Myocyte (in vitro differentiated cells): Measurements from ENCODE around the gene ZFYVE26. TPM values are rescaled to one million over a fixed set of nuclear protein-coding genes. Genes with fewer than 3 reads are reported as not detected.

Experiments used
- DNase-seq: peaks from one replicate; pipeline ENCODE4 v3.0.0-alpha.2; 2012; ENCODE audit warnings: low read depth
- total RNA-seq: library from RNA; depleted of rRNA; stranded (reverse); fragments of >200 nt; gene quantifications from 2 replicates; pipeline ENCODE4 v1.2.3, GENCODE V29; 2014

Gene ZFYVE26
- total RNA-seq, 1 donor from 2014 or later, result 21.9 TPM

- no peak for DNase-seq
Observed at GRCh38 chr14:67817750-67818438, 1.5 kb upstream of the ZFYVE26 start.

- DNase-seq, result peak; percentile 22
Observed at GRCh38 chr14:67815573-67816225, 691 bp downstream of the ZFYVE26 start.

GRCh38 chr14:67814821-67815220, 1.6 kb downstream of the ZFYVE26 start:
- DNase-seq, result no peak

GRCh38 chr14:67806246-67806645, 10.1 kb downstream of the ZFYVE26 start:
- no peak for DNase-seq

- no peak for DNase-seq
Observed at GRCh38 chr14:67800743-67801142, 15.6 kb downstream of the ZFYVE26 start.

GRCh38 chr14:67798731-67799130, 17.7 kb downstream of the ZFYVE26 start:
- no peak for DNase-seq

- DNase-seq, result peak; percentile 6
Observed at GRCh38 chr14:67787673-67788072, 28.7 kb downstream of the ZFYVE26 start.

- DNase-seq, result no peak
Observed at GRCh38 chr14:67785270-67786109, 30.9 kb downstream of the ZFYVE26 start.

DNA sequence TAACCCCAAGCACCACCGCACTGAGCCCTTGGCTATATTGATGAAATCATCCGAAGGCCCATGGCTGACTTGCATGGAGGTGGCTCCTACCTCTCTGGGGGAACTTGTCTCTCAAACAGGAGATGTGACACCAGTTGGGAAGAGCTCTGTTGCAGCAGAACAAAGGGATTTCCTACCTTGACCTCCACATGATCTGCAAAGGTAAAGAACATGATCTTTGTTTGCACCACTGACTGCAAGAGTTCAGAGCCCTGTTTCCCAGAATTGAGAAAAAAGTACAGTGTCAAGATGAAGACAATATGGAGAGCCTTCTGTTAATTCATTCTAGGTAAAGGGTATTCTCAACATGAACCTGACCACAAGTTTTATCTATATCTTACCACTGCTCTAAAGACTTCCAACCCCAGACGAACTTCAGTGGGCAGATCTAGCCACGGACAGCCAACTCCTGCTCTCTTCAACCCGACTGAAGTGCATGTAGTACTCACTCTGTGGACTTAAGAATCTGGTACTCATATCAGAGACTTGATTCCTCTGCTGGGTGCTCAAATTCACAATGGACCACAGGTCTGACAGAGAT, 32.1 kb downstream of the ZFYVE26 start:
- DNase-seq, result no peak

DNA sequence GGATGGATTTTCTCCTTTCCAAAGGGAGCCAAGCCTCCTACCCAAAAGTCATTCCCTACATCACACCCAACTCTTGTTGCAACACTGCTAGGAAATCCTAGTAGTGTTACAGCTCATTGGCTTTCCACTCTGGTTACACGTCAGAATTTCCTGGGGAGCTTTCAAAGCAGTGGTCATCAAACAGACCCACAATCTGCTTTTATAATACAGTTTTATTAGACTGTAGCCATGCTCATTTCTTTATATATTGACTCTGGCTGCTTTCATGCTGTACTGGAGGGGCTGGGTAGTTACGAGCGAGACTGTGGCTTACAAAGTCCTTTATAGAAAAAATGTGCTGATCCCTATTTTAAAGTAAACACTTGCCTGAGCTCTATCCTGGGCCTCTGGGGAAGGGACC, 34.3 kb downstream of the ZFYVE26 start:
- no peak for DNase-seq

DNA sequence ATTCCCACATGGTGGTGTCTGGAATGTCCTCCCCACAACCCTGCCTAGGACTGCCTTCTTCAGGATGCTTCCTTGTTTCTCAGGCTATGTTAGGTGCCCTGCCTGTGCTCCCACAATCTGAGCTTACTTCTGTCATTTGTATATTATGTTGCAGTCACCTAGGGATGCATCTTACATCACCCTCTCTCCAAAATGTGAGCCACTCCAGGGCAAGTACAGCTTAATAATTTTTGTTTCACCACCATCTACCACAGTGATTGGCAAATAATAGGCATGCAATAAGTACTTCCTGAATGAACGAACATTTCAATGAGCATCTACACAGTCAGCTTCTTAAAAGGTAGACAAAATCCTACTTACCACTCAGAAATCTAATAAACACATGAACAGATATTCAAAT, 37.6 kb downstream of the ZFYVE26 start:
- no peak for DNase-seq

GRCh38 chr14:67776653-67777322, 39.6 kb downstream of the ZFYVE26 start:
- no peak for DNase-seq

DNA sequence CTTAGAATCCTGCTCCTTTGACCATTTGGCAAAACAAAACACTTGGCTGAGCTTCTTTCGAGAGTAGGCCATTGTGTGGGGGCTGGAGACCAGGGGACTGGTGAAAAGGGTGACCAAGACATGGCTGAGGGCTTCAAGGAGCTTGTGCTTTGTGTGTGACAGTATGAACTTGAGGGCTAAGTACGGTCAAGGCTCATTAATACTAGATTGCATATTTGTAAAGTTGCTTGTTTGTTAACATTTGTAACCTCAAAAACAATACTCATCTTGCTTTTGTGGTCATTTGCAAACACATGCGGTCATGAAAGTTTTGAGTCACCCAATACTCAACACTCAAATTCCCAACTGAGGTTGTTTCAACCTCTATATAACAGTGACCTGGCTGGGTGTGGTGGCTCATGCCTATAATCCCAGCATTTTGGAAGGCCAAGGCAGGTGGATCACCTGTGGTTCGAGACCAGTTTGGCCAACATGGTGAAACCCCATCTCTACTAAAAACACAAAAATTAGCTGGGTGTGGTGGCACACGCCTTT, 42.5 kb downstream of the ZFYVE26 start:
- DNase-seq, result no peak

DNA sequence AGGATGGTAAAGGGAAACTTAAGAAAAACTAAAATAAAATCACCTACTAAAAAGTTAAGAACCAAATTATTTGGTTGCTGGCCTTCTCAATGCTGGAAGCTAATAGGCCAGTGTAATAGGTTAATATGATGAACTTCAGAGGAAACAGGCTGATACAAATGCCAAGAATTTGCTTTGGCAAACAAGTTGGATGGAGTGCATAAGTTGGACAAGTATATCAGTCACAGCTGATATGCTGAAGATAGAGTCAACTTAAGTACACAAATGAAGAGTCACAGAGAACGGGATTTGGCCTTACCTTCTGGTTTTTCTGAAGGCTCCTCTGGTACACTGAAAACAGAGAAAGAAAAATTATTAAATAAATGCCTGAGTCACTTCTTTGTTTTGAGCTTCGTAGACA, 48.2 kb downstream of the ZFYVE26 start:
- no peak for DNase-seq

- DNase-seq, result no peak
Observed at GRCh38 chr14:67766035-67766680, 50.2 kb downstream of the ZFYVE26 start.

- no peak for DNase-seq
Observed at GRCh38 chr14:67765192-67765834, 51.1 kb downstream of the ZFYVE26 start.

DNA sequence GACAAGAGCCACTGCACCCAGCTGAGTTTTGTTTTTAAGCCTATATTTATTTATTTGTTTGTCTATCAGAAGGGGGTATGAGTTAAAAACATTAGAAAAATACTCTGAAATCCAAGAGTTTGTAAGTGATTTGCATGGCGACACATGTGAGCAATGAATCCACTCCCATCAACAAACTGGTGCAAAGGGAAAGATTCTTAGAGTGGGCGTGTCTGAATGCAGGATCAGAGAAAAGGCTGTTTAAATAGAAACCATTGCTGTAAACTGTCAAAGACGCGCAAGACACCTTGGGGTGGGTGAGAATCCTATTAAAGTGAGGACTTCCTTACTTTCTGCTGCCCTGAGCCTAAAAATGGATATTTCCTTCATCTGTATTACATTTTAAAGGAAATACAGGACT, 51.9 kb downstream of the ZFYVE26 start:
- no peak for DNase-seq

GRCh38 chr14:67763158-67763822, 53.1 kb downstream of the ZFYVE26 start:
- no peak for DNase-seq

DNA sequence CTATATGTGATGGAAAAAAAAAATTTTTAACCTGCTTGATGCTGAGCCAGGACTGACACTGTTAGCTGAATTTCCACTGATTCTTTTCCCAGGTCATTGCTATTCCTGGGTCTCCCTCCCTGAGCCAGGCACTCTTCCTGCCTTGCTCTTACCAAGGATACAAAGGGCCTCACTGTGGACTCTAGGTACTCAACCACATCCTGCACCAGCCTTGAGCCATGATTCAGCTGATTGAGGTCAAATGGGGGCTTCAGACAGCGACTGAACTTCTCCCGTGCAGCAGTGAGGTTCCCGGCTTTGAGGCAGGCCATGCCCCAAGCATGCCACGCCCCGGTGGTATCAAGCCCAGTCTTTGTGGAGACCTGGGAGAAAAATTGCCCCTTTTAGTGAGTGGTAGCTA, 54.3 kb downstream of the ZFYVE26 start:
- no peak for DNase-seq
